Measurements from ENCODE around the gene ZNF407. TPM values are rescaled to one million over a fixed set of nuclear protein-coding genes. Genes with fewer than 3 reads are reported as not detected.
"Not testable (repeated sequence)": the region's sequence is repeated elsewhere in the genome, so short reads cannot be mapped to it uniquely, and the experiment has no call there.

The ZNF407 gene, protein sequence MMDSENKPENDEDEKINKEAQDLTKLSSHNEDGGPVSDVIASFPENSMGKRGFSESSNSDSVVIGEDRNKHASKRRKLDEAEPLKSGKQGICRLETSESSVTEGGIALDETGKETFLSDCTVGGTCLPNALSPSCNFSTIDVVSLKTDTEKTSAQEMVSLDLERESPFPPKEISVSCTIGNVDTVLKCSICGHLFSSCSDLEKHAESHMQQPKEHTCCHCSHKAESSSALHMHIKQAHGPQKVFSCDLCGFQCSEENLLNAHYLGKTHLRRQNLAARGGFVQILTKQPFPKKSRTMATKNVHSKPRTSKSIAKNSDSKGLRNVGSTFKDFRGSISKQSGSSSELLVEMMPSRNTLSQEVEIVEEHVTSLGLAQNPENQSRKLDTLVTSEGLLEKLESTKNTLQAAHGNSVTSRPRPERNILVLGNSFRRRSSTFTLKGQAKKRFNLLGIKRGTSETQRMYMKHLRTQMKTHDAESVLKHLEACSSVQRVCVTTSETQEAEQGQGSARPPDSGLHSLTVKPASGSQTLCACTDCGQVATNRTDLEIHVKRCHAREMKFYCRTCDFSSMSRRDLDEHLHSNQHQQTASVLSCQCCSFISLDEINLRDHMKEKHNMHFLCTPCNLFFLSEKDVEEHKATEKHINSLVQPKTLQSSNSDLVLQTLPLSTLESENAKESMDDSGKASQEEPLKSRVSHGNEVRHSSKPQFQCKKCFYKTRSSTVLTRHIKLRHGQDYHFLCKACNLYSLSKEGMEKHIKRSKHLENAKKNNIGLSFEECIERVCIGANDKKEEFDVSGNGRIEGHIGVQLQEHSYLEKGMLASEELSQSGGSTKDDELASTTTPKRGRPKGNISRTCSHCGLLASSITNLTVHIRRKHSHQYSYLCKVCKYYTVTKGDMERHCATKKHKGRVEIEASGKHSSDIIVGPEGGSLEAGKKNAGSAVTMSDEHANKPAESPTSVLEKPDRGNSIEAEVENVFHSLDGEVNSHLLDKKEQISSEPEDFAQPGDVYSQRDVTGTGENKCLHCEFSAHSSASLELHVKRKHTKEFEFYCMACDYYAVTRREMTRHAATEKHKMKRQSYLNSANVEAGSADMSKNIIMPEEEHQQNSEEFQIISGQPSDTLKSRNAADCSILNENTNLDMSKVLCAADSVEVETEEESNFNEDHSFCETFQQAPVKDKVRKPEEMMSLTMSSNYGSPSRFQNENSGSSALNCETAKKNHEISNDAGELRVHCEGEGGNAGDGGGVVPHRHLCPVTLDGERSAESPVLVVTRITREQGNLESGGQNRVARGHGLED (N-terminal part only)
- 23.5 and 24.3 TPM in 2 replicates for total RNA-seq

DNA sequence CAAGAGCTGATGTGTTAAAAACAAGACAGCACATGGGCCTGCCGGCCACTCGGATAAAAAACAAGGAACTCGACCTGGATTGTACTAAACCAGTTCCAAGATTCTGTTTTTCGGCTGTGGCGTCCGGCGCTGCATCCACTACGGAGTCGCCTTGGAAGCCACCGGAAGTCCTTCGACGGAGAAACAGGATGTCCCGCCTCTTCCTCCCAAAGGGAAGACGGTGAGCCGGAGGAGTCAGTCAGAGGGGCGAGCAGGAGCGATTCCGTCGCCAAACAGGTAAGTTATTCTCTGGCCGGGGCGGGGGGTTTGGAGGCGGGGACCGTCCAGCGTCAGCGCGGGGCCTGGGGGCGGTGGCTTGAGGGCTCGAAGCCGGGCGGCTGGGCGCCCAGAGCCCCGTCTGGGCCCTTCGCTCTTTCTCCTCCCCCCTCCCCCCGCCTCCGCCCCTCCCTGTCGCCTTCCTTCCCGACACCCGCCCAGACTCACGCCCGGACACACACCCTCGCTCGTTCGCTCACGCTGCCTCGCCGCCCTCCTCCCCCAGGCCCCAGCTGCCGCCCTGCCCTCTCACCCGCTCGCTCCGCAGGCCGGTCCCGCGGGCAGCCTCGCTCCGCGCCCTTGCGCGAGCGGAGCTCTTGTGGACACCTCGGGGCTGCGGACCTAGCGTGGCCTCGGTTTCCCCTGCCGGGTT, at the start of gene ZNF407:
Gene ZNF407, plus strand, starts transcription at position 209 of the 688 bp plus-strand sequence. CDS start 33,150 bp downstream, outside the sequence.
- intact Hi-C loops (cut with micrococcal nuclease), result loop anchor here (1.0 to 5.0 kb wide), 13 partner anchors 33 to 1895 kb away; partner anchors contain the start of genes TIMM21 and TSHZ1

DNA sequence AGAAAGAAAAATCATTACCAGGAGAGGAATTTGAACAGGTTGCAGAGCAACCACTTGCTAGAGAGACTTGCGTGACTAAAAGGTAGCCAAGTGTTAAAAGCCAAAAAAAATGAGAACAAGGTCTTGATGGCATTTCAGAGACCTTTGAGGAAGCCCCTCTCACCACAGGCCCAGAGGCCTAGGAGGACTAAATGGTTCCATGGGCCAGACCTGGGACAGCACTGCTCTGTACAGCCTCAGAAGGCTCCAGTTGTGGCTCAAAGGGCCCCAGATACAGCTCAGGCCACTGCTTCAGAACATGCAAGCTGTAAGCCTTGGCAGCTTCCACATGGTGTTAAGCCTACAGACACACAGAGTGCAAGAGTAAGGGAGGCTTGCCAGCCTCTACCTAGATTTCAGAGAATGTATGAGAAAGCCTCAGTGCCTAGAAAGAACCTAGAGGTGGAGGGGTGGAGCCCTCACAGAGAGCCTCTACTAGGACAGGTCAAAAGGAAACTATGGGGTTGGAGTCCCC, 48.0 kb upstream of the ZNF407 start:
- intact Hi-C loops (cut with micrococcal nuclease), result no loop called here

DNA sequence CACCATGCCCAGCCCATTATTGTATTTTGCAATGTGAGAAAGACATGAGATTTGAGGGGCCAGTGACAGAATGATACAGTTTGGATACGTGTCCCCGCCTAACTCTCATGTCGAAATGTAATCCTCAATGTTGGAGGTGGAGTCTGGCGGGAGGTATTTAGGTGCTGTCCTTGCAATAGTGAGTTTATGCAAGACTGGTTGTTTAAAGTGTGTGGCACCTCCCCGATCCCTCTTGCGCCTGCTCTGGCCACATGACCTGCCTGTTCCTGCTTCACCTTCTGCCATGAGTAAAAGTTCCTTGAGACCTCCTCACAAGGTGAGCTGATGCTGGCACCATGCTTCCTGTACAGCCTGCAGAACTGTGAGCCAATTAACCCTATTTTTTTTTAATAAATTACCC, 46.8 kb upstream of the ZNF407 start:
- intact Hi-C loops (cut with micrococcal nuclease), result loop anchor here (1.0 kb wide), 1 partner anchor 1798 kb away; no protein-coding TSS in a partner anchor

DNA sequence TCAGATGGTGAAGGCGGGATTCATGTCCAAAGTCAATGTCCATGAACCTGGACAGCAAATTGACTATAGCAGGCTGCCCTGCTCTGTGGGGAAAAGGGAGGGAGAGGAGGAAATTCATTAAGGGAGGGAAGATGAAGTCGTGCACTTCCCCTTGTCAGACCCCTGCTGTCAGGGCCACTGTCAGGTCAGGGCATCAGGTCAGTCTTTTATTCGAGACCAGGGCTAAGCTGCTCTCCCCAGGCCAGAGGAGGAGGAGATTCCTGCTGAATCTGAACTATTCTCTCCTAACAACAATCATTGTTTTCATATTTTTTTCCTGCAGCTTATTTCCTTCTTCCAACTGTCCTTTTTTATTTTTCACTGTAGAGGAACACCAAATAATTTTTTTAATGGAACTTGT, 46.2 kb upstream of the ZNF407 start:
- intact Hi-C loops (cut with micrococcal nuclease), result loop anchor here (1.0 kb wide), 1 partner anchor 1798 kb away; no protein-coding TSS in a partner anchor

DNA sequence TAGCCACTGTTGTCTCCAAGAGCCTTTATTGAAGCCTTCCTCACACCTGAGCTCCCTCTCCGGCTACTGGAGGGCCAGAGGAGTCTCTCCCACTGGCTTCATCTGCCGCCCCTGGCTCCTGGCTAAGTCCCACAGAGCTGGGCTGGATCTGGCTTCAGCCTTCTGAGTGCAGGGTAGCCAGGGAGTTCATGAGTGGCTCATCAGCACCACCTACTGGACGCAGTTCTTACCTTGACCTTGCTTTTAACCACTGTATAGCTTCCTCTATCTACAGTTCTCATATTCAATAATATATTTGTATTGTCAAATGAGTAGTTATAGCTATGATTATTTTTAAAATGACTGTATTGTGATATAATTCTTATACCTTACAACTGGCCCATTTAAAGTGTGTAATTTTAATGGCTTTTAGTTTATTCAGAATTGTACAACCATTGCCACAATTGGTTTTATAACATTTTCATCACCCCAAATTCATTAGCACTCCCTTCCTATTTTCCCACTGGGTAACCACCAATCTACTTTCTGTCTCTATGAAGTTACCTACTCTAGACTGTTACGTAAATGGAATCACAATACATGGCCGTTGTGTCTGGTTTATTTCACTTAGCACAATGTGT, 45.6 kb upstream of the ZNF407 start:
- intact Hi-C loops (cut with micrococcal nuclease), result loop anchor here (1.0 to 2.0 kb wide), 10 partner anchors 45 to 1797 kb away; partner anchors contain the start of genes TIMM21 and ZNF407

DNA sequence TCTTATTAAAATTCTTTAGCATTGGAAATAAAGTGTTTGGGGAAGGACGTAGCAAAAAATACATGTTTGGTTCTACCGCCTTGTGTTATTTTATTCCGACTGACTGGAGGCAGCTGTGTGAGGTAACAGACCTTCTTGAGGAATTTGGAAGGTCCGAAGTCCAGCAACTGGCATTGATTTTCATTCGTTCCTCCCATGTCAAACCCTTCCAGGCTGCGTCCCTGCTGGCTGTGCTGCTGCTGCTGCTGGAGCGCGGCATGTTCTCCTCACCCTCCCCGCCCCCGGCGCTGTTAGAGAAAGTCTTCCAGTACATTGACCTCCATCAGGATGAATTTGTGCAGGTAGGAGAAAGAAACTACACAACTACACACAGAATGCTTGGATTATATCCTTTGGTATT, 41.5 kb upstream of the ZNF407 start:
- intact Hi-C loops (cut with micrococcal nuclease), result no loop called here

DNA sequence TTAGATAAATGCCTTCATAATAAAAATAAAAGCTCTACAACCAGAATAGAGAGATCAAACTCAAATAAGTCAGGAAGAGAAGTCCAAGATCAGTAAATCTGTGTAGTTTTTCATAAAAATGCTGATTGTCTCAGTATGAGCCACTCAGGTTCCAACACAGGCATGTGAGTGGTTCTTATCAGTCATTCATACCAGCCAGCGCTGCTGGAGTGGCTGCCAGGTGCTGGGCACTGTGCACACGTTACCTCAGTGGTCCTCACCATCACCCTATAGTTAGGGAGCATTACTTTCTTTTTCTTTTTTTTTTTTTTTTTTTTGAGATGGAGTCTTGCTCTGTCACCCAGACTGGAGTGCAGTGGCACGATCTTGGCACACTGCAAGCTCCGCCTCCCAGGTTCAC, 39.6 kb upstream of the ZNF407 start:
- intact Hi-C loops (cut with micrococcal nuclease), result no loop called here

DNA sequence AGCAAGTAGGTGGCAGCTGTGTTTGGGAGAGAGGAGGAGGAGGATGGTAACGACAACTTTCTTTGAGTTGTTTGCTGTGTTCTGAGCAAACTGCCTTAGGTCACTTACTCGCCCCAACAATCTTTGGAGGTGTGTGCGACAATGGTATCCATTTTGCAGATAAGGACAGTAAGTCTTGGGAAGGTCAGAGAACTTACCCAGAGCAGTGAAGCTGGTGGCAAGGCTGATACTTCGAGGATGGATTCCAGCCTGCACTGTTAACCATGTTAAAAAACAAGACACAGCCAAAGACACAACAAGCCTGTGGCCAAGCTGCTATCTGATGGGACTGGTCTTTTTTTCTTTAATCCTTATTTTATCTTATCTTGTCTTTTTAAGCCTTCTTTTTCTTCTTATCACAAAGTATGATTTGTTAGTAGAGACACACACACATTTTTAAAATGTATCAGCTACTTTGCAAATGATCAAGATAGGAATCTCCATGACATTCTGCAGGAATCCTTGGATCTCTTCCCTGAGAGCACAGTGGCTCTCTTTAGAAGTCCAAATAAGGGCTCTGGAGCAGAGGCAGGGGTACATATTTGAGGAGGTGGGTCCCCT, 35.4 kb upstream of the ZNF407 start:
- intact Hi-C loops (cut with micrococcal nuclease), result no loop called here

DNA sequence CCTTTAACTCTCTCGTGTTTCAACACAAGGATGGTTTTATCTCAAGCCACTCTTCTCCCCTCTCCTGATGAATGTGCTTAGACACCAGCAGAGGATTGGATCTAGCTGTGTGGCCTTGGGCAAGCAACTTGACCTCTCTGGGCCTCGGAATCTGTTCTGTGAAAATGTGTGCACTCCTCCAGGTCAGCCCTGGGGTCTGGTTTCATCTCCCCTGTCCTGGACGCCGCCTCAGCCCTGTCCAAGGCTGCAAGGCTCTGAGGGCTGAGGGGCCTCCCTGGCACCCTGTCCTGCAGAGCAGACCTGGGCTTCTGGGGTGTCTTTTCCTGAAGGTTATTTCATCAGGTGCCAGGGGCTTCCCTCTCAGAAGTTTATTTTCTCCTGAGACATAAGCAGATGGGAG, 34.9 kb upstream of the ZNF407 start:
- intact Hi-C loops (cut with micrococcal nuclease), result no loop called here

DNA sequence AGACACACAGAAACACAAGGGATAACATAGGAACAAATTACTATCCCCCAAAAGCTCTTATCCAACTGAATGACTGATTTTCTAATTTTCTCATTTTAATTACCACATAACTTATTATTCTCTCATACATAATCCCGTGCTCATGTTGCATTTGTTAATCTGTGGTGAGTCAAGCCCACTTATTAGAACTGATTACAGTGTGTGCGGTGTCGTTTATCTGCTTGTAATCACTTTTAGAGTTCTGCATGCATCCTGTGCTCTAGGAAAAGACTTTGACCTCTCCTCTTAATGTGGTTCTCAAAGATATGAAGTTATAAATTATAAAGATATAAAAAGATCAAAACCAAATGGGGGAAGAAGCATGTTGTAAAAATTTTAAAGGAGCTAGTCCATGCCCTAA, 33.7 kb upstream of the ZNF407 start:
- intact Hi-C loops (cut with micrococcal nuclease), result no loop called here

DNA sequence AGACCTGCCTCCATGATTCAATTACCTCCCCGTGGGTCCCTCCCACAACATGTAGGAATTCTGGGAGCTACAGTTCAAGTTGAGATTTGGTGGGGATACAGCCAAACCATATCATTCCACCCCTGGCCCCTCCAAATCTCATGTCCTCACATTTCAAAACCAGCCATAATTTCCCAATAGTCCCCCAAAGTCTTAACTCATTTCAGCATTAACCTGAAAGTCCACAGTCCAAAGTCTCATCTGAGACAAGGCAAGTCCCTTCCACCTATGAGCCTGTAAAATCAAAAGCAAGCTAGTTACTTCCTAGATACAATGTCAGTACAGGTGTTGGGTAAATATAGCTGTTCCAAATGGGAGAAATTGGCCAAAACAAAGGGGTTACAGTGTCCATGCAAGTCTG, 32.5 kb upstream of the ZNF407 start:
- intact Hi-C loops (cut with micrococcal nuclease), result not testable (repeated sequence)

DNA sequence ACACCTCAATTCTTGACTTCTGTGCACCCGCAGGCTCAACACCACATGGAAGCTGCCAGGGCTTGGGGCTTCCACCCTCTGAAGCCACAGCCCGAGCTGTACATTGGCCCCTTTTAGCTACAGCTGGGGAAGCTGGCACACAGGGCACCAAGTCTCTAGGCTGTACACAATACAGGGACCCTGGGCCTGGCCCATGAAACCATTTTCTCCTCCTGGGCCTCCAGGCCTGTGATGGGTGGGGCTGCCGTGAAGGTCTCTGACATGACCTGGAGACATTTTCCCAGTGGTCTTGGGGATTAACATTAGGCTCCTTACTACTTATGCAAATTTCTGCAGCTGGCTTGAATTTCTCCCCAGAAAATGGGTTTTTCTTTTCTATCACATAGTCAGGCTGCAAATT, 31.7 kb upstream of the ZNF407 start:
- intact Hi-C loops (cut with micrococcal nuclease), result not testable (repeated sequence)

DNA sequence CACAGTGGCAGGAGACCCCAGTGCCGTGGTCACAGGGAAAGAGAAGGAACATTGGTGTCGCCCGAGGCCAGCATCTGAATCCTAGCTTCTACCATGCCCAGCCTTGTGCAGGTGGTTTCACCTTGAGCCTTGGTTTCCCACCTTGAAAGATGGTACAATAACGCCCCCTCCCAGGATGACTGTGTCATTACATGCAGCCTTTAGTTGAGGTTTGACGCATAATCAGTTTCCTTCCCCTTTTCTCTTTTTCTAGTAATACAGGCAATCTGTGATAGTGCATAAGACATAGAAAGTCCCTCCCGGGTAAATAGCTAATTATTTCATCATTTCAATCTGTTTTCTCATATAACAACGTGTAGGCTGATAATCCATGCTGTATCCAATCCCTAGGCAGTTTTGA, 29.8 kb upstream of the ZNF407 start:
- intact Hi-C loops (cut with micrococcal nuclease), result no loop called here

DNA sequence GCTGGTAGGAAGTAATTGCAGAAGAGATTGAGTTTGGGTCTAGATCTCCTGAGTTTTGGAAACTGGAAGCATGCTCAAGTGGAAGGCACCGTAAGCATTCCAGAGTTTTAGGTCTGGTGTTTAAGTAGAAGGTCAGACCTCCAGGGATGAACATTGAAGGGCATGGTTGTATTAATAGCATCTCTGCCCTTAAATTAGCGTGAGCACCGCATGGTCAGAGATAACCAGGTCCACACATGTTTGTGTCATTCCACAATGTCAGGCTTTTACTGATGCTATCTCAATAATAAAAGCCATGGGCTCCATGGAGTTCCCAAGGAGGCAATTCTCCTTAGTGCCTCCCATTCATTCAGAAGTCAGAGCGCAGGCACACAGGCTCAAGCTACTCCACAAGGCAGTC, 28.3 kb upstream of the ZNF407 start:
- intact Hi-C loops (cut with micrococcal nuclease), result no loop called here

DNA sequence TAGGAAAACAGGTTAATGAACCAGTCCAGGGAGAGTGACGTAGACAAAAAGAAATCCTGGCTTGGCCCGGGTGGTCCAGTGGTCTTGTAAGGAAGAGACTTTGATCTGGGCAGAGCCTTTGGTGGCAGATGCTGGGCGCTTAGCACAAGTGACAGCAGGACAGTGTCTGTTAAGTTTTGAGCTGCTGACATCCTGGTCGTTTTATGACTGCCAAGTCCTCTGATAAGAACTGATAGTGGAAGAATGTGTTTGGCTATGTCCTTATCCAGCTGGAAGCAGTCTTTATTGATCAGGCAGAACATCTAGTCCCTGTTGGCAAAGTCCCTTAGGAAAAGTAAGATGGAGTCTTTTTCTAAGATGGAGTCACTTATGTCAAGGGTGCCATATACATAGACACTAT, 27.4 kb upstream of the ZNF407 start:
- intact Hi-C loops (cut with micrococcal nuclease), result no loop called here

DNA sequence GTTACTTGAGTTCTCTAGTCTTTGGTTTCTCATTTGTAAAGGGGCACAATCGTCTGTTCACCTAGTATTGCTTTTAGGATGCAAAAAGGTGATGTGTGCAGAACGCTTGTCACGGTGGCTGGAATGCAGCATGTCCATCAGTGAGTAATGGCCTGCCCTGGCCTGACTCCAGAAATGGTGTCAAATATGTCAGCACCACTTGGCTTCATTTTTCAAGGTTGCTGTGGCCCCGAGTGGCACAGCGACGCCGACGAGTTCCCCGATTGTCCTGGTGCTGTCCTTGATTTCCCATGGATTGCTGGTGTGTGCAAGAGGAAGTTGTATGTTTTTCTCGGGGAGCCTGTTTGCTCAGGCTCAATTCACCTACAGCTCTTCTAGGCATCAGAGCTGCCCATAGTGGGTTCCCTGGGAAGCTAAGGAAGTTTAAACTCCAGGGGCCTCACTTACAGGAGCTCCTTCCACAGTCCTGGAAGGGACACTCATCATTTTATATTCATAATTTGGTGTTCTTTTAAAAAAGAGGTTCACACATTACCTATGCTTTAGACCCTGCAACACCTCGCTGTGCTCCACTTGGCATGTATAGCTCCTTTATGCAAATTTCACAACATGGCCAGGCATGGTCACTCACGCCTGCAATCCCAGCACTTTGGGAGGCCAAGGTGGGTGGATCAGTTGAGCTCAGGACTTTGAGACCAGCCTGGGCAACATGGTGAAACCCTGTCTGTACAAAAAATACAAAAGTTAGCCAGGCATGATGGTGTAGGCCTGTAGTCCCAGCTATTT, 25.6 kb upstream of the ZNF407 start:
- intact Hi-C loops (cut with micrococcal nuclease), result no loop called here

DNA sequence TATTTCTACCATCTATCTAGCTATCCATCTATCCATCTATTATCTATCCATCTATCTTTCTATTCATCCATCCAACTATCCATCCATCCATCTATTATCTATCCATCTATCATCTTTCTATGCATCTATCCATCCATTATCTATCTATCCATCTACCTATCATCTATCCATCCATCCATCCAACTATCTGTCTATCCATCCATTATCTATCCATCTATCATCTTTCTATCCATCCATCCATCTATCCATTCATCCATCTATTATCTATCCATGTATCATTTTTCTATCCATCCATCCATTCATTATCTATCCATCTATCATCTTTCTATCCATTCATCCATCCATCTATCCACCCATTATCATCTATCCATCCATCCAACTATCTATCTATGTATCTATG, 24.6 kb upstream of the ZNF407 start:
- intact Hi-C loops (cut with micrococcal nuclease), result no loop called here

DNA sequence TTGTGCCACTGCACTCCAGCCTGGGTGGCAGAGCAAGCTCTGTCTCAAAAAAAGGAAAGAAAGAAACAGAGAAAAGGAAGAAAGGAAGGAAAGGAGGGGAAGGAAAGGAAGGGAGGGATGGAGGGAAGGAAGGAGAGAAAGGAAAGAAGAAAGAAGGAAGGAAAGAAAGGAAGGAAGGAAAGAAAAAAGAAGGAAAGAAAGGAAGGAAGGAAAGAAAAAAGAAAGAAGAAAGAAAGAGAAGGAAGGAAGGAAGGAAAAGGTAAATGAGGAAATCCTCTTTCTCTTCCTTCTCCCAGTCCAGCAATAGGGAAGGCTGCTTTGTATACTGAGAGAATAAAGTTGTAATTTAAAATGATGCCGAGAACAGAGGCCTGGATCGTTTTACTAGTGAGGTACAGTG, 22.8 kb upstream of the ZNF407 start:
- intact Hi-C loops (cut with micrococcal nuclease), result no loop called here

DNA sequence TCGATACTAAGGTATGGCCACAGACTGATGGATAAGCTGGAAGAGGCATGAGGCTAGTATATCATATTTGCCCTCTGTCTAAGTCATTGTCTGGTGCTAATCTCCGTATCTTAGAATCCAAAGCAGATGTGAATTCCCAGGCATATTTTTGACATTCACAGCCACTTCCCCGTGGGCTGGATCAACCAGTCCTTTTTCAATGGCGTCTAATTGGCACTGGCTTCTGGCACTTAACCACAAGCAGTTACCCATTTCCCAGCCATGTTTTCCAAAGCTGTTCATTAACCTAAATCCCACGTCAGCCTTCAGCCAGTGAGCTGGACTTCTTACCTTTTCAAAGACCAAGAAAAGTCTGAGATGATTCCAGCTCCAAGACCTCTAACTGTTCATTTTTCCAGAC, 20.7 kb upstream of the ZNF407 start:
- intact Hi-C loops (cut with micrococcal nuclease), result no loop called here

Measured in T-helper 1 cell treated with Interleukin-12 subunit alpha and Interleukin-12 subunit beta and Interleukin-4 antibody, amounts not matched to agents 30 ng/mL and 1 ng/mL, for 36 hours (primary cell).